Measurements from ENCODE around the gene FBXO27.

GRCh38 chr19:38980583-38981374, 51.6 kb downstream of the FBXO27 start:
- TF ChIP-seq CEBPB (IDR thresholded peaks at IDR 0.05; ENCODE audit: low read depth), result no peak
- TF ChIP-seq EGR1 (IDR thresholded peaks at IDR 0.05; ENCODE audit: low read depth), result no peak
- TF ChIP-seq, protein P1, sequence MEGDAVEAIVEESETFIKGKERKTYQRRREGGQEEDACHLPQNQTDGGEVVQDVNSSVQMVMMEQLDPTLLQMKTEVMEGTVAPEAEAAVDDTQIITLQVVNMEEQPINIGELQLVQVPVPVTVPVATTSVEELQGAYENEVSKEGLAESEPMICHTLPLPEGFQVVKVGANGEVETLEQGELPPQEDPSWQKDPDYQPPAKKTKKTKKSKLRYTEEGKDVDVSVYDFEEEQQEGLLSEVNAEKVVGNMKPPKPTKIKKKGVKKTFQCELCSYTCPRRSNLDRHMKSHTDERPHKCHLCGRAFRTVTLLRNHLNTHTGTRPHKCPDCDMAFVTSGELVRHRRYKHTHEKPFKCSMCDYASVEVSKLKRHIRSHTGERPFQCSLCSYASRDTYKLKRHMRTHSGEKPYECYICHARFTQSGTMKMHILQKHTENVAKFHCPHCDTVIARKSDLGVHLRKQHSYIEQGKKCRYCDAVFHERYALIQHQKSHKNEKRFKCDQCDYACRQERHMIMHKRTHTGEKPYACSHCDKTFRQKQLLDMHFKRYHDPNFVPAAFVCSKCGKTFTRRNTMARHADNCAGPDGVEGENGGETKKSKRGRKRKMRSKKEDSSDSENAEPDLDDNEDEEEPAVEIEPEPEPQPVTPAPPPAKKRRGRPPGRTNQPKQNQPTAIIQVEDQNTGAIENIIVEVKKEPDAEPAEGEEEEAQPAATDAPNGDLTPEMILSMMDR (IDR thresholded peaks at IDR 0.05 in 2 of 3, conservative IDR thresholded peaks at IDR 0.05 in 1 of 3; ENCODE audit: borderline replicate concordance in 1 of 3, insufficient read depth in 1 of 3, low read depth in 2 of 3, low read length in 2 of 3), result no peak
- TF ChIP-seq CBX3 (IDR thresholded peaks at IDR 0.05; ENCODE audit: low read depth), result no peak
- TF ChIP-seq POLR2A (IDR thresholded peaks at IDR 0.05; ENCODE audit: borderline replicate concordance, extremely low read depth, insufficient read depth, insufficient read length), result no peak
- TF ChIP-seq EZH2 (IDR thresholded peaks at IDR 0.05), result no peak
- no peak for TF ChIP-seq SIN3A (IDR thresholded peaks at IDR 0.05; ENCODE audit: low read depth)
- TF ChIP-seq SP1 (IDR thresholded peaks at IDR 0.05; ENCODE audit: low read depth), result no peak
- no peak for TF ChIP-seq ELF1 (IDR thresholded peaks at IDR 0.05; ENCODE audit: borderline replicate concordance, low read depth)
- TF ChIP-seq JUND (IDR thresholded peaks at IDR 0.05), result no peak
- no peak for TF ChIP-seq ZNF274 (IDR thresholded peaks at IDR 0.05; ENCODE audit: low read depth, low read length)
- TF ChIP-seq RAD21 (IDR thresholded peaks at IDR 0.05; ENCODE audit: low read depth), result no peak
- TF ChIP-seq ZFX (IDR thresholded peaks at IDR 0.05), result no peak
